AG04449 (cell line): ENCODE measurements around the gene P2RX3.

Source experiments
- CTCF ChIA-PET: fragments of 350-600 bp; formaldehyde crosslinking; extraction: SDS; loops from one replicate; lab custom pipeline; 2021; ENCODE audit warnings: antibody characterized with exemption; lab: Yijun Ruan, JAX
- POLR2A ChIA-PET: fragments of 400-600, 350-600 bp; formaldehyde crosslinking; extraction: SDS; loops from one replicate; lab custom pipeline; 2020; ENCODE audit warnings: antibody characterized with exemption, inconsistent platforms; lab: Yijun Ruan, JAX
- DNase-seq: peaks from one replicate; pipeline ENCODE4 v3.0.0-alpha.2; 2010; ENCODE audit warnings: low read depth, low spot score
- H3K4me3 ChIP-seq: 2 replicates; pipeline ENCODE4 v1.5.1; 2011; ENCODE audit warnings: low read depth, mild to moderate bottlenecking, control low read depth, low read length
- TF ChIP-seq, protein P1 (sequence below): IDR thresholded peaks from one replicate; pipeline ENCODE4 v1.5.1; 2011; ENCODE audit warnings: mild to moderate bottlenecking, moderate library complexity, low read length, control low read depth, inconsistent platforms; ENCODE audit not compliant: insufficient read depth; ENCODE audit errors: missing control alignments

Gene P2RX3

DNA sequence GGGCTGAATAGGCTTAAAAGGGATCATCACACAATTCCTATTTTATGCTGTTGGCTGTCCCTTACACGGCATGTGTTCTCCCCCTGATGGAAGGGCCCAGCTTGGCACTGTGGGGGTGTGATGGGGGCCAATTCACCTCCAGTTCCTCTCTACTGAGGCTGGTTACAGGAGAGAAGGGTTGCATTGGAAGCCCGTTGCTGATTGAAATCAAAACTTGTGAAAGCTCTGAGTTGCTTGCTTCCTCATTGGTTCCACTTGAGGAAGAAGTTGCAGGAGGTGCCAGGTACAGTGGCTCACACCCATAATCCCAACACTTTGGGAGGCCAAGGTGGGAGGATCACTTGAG is 65.6 kb downstream of the P2RX3 start:
- CTCF ChIA-PET: no interaction called here
- TF ChIP-seq, protein P1, sequence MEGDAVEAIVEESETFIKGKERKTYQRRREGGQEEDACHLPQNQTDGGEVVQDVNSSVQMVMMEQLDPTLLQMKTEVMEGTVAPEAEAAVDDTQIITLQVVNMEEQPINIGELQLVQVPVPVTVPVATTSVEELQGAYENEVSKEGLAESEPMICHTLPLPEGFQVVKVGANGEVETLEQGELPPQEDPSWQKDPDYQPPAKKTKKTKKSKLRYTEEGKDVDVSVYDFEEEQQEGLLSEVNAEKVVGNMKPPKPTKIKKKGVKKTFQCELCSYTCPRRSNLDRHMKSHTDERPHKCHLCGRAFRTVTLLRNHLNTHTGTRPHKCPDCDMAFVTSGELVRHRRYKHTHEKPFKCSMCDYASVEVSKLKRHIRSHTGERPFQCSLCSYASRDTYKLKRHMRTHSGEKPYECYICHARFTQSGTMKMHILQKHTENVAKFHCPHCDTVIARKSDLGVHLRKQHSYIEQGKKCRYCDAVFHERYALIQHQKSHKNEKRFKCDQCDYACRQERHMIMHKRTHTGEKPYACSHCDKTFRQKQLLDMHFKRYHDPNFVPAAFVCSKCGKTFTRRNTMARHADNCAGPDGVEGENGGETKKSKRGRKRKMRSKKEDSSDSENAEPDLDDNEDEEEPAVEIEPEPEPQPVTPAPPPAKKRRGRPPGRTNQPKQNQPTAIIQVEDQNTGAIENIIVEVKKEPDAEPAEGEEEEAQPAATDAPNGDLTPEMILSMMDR: no peak
- DNase-seq: no peak
- POLR2A ChIA-PET: no interaction called here
- no peak overlapping the region for H3K4me3 ChIP-seq

DNA sequence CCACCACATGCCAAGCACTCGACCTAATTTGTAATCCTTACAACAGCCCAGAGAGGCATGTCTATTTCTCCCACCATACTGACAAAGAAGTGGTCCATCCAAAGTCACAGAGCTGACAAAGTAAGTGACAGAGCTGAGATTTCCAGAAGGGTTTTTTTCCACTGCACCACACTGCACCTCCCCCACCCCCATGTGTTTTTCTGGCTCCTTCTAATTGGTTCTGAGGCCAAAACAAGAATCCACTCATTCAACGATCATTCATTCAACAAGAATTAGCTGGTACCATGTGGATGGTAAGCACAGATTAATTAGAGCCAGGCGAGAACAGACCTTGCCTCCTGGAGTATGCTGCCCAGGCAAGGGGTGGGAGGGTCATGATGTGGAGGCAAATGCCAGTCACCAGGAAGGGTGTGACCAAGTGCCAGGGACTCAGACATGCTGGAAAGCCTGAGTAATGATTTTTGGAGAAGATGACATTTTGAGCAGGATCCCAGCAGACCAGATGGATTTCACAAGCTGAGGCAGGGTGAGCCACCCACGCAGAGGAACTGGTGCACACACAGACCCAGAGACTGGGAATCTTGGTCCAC is 67.2 kb downstream of the P2RX3 start:
- POLR2A ChIA-PET: no interaction called here
- CTCF ChIA-PET: interaction anchor here (1.3 kb wide), 1 partner anchor 54 kb away, joined by 3 read pairs; no protein-coding TSS in a partner anchor
- DNase-seq: no peak
- H3K4me3 ChIP-seq: no peak overlapping the region
- TF ChIP-seq, protein P1: no peak

- CTCF ChIA-PET: interaction anchor here (0.9 to 1.3 kb wide), 2 partner anchors 53 to 55 kb away, joined by 3 read pairs; no protein-coding TSS in a partner anchor
- no peak overlapping the region for H3K4me3 ChIP-seq
- DNase-seq: no peak
- TF ChIP-seq, protein P1: no peak
- POLR2A ChIA-PET: no interaction called here
Measured at GRCh38 chr11:57406337-57406904, 68.3 kb downstream of the P2RX3 start.

DNA sequence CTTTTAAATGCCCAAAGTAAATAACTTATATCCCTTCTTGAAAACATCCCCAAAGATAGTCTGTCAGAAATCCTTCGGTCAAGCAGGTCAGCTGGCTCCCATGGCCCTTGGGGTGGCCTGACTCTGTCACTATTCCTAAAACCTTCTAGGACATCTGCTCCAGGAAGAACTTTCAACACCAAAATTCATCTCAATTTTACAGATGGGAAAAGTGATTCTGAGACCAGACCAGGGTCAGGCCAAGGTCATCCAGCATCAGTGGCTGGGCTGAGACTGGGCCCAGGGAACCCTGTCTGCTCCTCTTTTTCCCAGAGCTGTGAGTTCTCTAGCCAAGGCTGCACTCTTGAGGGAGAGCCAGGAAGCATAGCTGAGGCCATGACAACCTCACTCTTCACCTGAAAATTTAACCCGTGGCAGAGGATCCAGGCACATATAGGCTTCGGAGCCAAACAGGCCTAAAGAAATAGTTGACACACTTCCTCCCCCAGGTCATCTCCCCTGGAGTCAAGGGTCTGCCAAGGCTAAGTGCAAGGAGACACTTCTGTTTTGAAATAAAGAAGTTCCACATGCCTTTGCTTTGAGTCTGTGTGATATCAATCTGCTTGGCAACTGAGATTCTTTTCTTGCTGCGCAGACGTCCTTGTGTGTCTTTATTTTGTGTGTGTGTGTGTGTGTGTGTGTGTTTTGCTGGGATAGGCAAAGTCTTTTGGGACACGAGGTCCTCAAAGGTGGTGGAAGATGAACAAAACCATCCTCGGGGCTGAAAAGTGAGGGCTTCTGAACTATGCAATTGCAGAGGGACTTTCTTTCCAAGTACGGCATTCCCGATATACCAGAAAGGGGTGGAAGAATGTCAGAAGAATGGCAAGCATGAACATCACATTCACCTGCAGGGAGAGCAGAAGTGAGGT is 69.1 kb downstream of the P2RX3 start:
- no peak for DNase-seq
- CTCF ChIA-PET: no interaction called here
- TF ChIP-seq, protein P1: no peak
- no peak overlapping the region for H3K4me3 ChIP-seq
- POLR2A ChIA-PET: no interaction called here

DNA sequence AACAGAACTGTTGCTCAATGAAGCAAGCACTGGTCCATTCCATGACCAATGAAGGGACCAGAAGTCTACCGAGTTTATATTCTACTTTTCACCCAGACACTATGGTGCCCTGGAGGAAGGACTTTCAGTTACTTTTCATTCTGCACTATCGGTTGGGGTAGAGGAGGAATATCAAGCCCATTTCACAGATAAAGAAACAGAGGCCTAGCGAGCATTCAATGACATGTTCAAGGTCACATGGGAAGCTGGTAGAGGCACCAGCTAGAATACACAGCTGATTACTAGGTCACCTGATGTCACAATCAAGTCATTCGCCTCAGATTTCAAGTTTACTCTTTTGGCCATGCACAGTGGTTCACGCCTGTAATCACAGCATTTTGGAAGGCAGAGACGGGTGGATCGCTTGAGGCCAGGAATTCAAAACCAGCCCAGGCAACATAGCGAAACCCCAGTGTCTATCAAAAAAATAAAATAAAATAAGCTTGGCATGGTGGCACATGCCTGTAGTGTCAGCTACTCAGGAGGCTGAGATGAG is 69.9 kb downstream of the P2RX3 start:
- TF ChIP-seq, protein P1: no peak
- no peak overlapping the region for H3K4me3 ChIP-seq
- DNase-seq: no peak
- ChIA-PET CTCF (interaction anchor here (0.9 kb wide), 1 partner anchor 11 kb away, joined by 3 read pairs; no protein-coding TSS in a partner anchor), POLR2A (no interaction called here)

DNA sequence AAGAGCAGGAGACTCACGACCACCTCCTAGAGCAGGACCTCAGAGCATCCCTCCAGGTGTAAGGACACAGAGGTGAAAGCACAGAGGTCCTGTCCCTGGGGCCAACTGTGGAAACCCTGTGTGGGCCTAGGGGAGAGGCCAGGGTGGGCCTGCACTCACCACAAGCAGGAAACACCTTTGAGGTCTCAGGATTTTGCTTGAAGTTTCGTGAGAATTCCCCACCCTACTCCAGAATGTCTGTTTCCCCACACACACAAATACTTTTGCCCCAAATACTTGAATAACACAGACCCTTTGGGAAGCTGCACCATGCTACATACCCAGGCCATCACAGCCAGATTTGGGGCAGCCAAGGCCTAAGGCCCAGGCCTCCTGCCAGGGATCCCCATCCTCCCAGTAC is 70.6 kb downstream of the P2RX3 start:
- TF ChIP-seq, protein P1: no peak
- ChIA-PET CTCF (interaction anchor here (0.9 to 1.6 kb wide), 2 partner anchors 12 to 49 kb away, joined by 3 read pairs; no protein-coding TSS in a partner anchor), POLR2A (no interaction called here)
- DNase-seq: no peak
- no peak overlapping the region for H3K4me3 ChIP-seq
